HepG2 (cell line): ENCODE measurements around the gene MYH9. TPM values are rescaled to one million over a fixed set of nuclear protein-coding genes. Genes with fewer than 3 reads are reported as not detected.
A peak's percentile ranks its signal among the peaks of the same experiment; 100 is the strongest.

Source experiments
- HMG20B ChIP-seq: conservative IDR thresholded peaks from 2 replicates; pipeline ENCODE4 v1.6.1; 2016; ENCODE audit warnings: missing genetic modification reagents, missing compliant biosample characterization
- ISL2 ChIP-seq: sonication (generic); formaldehyde crosslinking; IDR thresholded peaks from 2 replicates; pipeline ENCODE4 v1.5.0; 2020; ENCODE audit warnings: missing genetic modification reagents
- KAT8 ChIP-seq: IDR thresholded peaks from 2 replicates; pipeline ENCODE4 v1.6.1; 2016; ENCODE audit warnings: missing genetic modification reagents, missing compliant biosample characterization
- NONO ChIP-seq, 2 experiments: fragments of 450-650 bp in 1 of 2; sonication (generic) in 1 of 2; formaldehyde crosslinking in 1 of 2; IDR thresholded peaks in 1 of 2; conservative IDR thresholded peaks in 1 of 2; 2 replicates each; pipeline versions ENCODE4 v1.6.1 to v1.8.0; 2017 to 2022; ENCODE audit warnings: mild to moderate bottlenecking in 1 of 2, missing genetic modification reagents in 1 of 2, moderate library complexity in 1 of 2
- PRDM10 ChIP-seq: sonication (generic); formaldehyde crosslinking; IDR thresholded peaks from 2 replicates; pipeline ENCODE4 v1.4.0; 2020; ENCODE audit warnings: low read depth, missing genetic modification reagents
- RBFOX2 ChIP-seq: fragments of 200-400 bp; formaldehyde crosslinking; IDR thresholded peaks from 2 replicates; pipeline ENCODE4 v1.6.1; 2017; ENCODE audit warnings: low read depth, mild to moderate bottlenecking, low read length
- SIX4 ChIP-seq: sonication (generic); formaldehyde crosslinking; IDR thresholded peaks from 2 replicates; pipeline ENCODE4 v1.4.0; 2020; ENCODE audit warnings: missing genetic modification reagents
- TBL1XR1 ChIP-seq: fragments of 150-350 bp; IDR thresholded peaks from 2 replicates; pipeline ENCODE4 v1.6.1; 2014; ENCODE audit warnings: borderline replicate concordance, low read length; ENCODE audit not compliant: partially characterized antibody
- ZBTB14 ChIP-seq: sonication (generic); formaldehyde crosslinking; IDR thresholded peaks from 2 replicates; pipeline ENCODE4 v1.4.0; 2020; ENCODE audit warnings: missing genetic modification reagents
- ZFAT ChIP-seq: sonication (generic); formaldehyde crosslinking; conservative IDR thresholded peaks from 2 replicates; pipeline ENCODE4 v1.8.1; 2023; ENCODE audit warnings: missing genetic modification reagents, inconsistent platforms
- ZFX ChIP-seq: sonication (generic); formaldehyde crosslinking; IDR thresholded peaks from 2 replicates; pipeline ENCODE4 v1.4.0; 2020; ENCODE audit warnings: mild to moderate bottlenecking, low read depth, missing genetic modification reagents, moderate library complexity
- ZNF180 ChIP-seq: sonication (generic); formaldehyde crosslinking; IDR thresholded peaks from 2 replicates; pipeline ENCODE4 v1.4.0; 2020; ENCODE audit warnings: low read depth, missing genetic modification reagents, borderline replicate concordance
- ZNF275 ChIP-seq: sonication (generic); formaldehyde crosslinking; IDR thresholded peaks from 2 replicates; pipeline ENCODE4 v1.8.0; 2022; ENCODE audit warnings: missing genetic modification reagents, mild to moderate bottlenecking, inconsistent platforms, borderline replicate concordance
- ZNF329 ChIP-seq: sonication (generic); formaldehyde crosslinking; IDR thresholded peaks from 2 replicates; pipeline ENCODE4 v1.9.0; 2021; ENCODE audit warnings: low read depth, mild to moderate bottlenecking, missing genetic modification reagents
- ZNF512 ChIP-seq: sonication (generic); formaldehyde crosslinking; IDR thresholded peaks from 2 replicates; pipeline ENCODE4 v1.4.0; 2020; ENCODE audit warnings: mild to moderate bottlenecking, missing genetic modification reagents
- ZNF549 ChIP-seq: sonication (generic); formaldehyde crosslinking; IDR thresholded peaks from 2 replicates; pipeline ENCODE4 v1.5.0; 2020; ENCODE audit warnings: missing genetic modification reagents
- ZNF570 ChIP-seq: sonication (generic); formaldehyde crosslinking; IDR thresholded peaks from 2 replicates; pipeline ENCODE4 v1.4.0; 2020; ENCODE audit warnings: mild to moderate bottlenecking, missing genetic modification reagents, borderline replicate concordance
- ZNF629 ChIP-seq: sonication (generic); formaldehyde crosslinking; conservative IDR thresholded peaks from 2 replicates; pipeline ENCODE4 v1.5.0; 2020; ENCODE audit warnings: missing genetic modification reagents
- ZNF83 ChIP-seq: sonication (generic); formaldehyde crosslinking; IDR thresholded peaks from 2 replicates; pipeline ENCODE4 v1.4.0; 2020; ENCODE audit warnings: missing genetic modification reagents, mild to moderate bottlenecking, borderline replicate concordance
- ZSCAN22 ChIP-seq: sonication (generic); formaldehyde crosslinking; IDR thresholded peaks from 2 replicates; pipeline ENCODE4 v1.4.0; 2020; ENCODE audit warnings: mild to moderate bottlenecking, missing genetic modification reagents
- ZZZ3 ChIP-seq: sonication (generic); formaldehyde crosslinking; IDR thresholded peaks from 2 replicates; pipeline ENCODE4 v1.4.0; 2020; ENCODE audit warnings: missing genetic modification reagents, mild to moderate bottlenecking, borderline replicate concordance
- polyA plus RNA-seq, 8 experiments: library from polyadenylated mRNA; depleted of rRNA in 3 of 8; stranded (reverse) in 7 of 8; unstranded in 1 of 8; fragments of >200 nt; fragmentation: Illumina TruSeq in 4 of 8; extraction: Trizol in 4 of 8; gene quantifications; 2 replicates each; pipeline versions ENCODE4 v1.2.1 to v1.2.3, GENCODE V29; 2011 to 2016; ENCODE audit warnings: low read depth in 4 of 8, missing spikeins in 1 of 8, mixed read lengths in 1 of 8; ENCODE audit not compliant: insufficient read depth in 1 of 8
- total RNA-seq, 5 experiments: library from RNA; depleted of rRNA; stranded (reverse); fragments of >200 nt; fragmentation: Illumina TruSeq; extraction: Trizol; gene quantifications; 2 replicates each; pipeline ENCODE4 v1.2.3, GENCODE V29; 2016; ENCODE audit warnings: low read depth in 1 of 5

MYH9 gene
- total and polyA plus RNA-seq, 2 of the 13 experiments (the other 11 are each of a cell fraction or from before 2014, with no cell fraction given), result 50.7 to 98.5 TPM

- TF ChIP-seq ZFAT (CRISPR knock-in tag), result no peak
- no peak for TF ChIP-seq NONO (IDR thresholded peaks at IDR 0.05)
- TF ChIP-seq NONO (CRISPR knock-in tag; conservative IDR thresholded peaks at IDR 0.05), result 0 out of 2 replicates have a peak, but pooled peaks have one; percentile 10
- peak; percentile 31; the same call in 1 of the 2 replicates for TF ChIP-seq SIX4 (CRISPR knock-in tag)
- TF ChIP-seq ZNF549 (CRISPR knock-in tag), result no peak
- no peak for TF ChIP-seq ZNF570 (CRISPR knock-in tag)
- TF ChIP-seq ZNF629 (CRISPR knock-in tag), result 0 out of 2 replicates have a peak, but pooled peaks have one; percentile 27
- peak; percentile 50; the same call in 1 of the 2 replicates for TF ChIP-seq ISL2 (CRISPR knock-in tag)
- peak; percentile 51; the same call in 1 of the 2 replicates for TF ChIP-seq KAT8 (CRISPR knock-in tag)
- no peak for TF ChIP-seq ZNF275 (CRISPR knock-in tag)
- peak; percentile 68 for TF ChIP-seq TBL1XR1
- TF ChIP-seq ZNF180 (CRISPR knock-in tag), result no peak
- TF ChIP-seq ZFX (CRISPR knock-in tag), result peak; percentile 43; the same call in 1 of the 2 replicates
- no peak for TF ChIP-seq ZBTB14 (CRISPR knock-in tag)
- TF ChIP-seq PRDM10, result peak; percentile 69; the same call in 1 of the 2 replicates
- TF ChIP-seq RBFOX2, result peak; percentile 47; the same call in 1 of the 2 replicates
- TF ChIP-seq ZZZ3, result no peak
- no peak for TF ChIP-seq ZSCAN22 (CRISPR knock-in tag)
- TF ChIP-seq ZNF512 (CRISPR knock-in tag), result no peak
- TF ChIP-seq ZNF83 (CRISPR knock-in tag), result no peak
- 0 out of 2 replicates have a peak, but pooled peaks have one; percentile 29 for TF ChIP-seq HMG20B (CRISPR knock-in tag)
- no peak for TF ChIP-seq ZNF329 (CRISPR knock-in tag)
Observed at GRCh38 chr22:36350751-36351594, 36.8 kb downstream of the MYH9 start (continued).
